ENCODE data around the gene DPF3. TPM values are rescaled to one million over a fixed set of nuclear protein-coding genes. Genes with fewer than 3 reads are reported as not detected.

The DPF3 gene
- total and polyA plus RNA-seq, 11 donors, result 13.5 to 53.8 (median 37.0) TPM

GRCh38 chr14:72777636-72778035, 116.3 kb downstream of the DPF3 start:
- intact Hi-C loops (cut with DNase I), result no loop called here
- no peak overlapping the region for H3K27ac ChIP-seq
- ATAC-seq (no peak), DNase-seq (no peak)
- no peak for TF ChIP-seq CTCF (IDR thresholded peaks at IDR 0.05)
- no peak for TF ChIP-seq POLR2A (IDR thresholded peaks at IDR 0.05)
- peaks cover 0 to 64% (median 16%) of the 10 kb centered on the region in 12 donors for H3K4me1 ChIP-seq
- no peaks in the 10 kb centered on the region for H3K36me3 ChIP-seq
- no peak overlapping the region for H3K4me3 ChIP-seq
- 91 to 96% (median 95%) methylated on average over 2 of the region's 2 CpGs for WGBS, 4 donors
- no peaks in the 10 kb centered on the region for H3K27me3 ChIP-seq
- peaks cover 0 to 7% (median 0%) of the 10 kb centered on the region in 12 donors for H3K9me3 ChIP-seq

DNA sequence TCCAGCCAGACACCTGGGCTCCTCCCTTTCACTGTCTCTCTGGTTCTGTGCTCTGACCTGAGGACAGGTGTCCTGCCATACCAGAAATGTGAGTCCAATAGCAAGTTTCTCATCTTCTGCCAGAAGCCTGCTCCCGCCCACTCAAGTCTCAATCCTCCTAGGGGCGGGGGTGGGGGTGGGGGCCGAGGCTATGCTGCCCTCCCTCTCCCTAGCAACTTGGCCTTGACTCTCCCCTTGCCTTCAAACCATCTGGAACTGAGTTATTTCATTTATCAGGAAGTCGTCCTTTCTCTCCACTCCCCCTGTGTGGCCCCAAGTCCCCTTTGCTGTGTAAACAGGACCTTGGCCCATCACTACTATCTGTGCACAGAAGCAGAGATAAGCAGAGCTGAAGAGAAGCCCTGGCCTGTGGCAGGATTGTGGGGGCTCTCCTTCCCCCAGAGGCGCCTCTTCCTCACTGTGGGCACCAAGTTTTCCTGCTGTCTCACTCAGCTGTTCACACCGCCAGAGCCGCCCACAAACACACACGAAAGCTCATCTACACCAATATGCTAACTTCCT, 117.1 kb downstream of the DPF3 start:
- TF ChIP-seq CTCF (IDR thresholded peaks at IDR 0.05) (no peak), POLR2A (IDR thresholded peaks at IDR 0.05) (no peak)
- Histone ChIP-seq H3K4me3 (no peak overlapping the region), H3K4me1 (peaks cover 0 to 55% (median 16%) of the 10 kb centered on the region in 12 donors), H3K27me3 (no peaks in the 10 kb centered on the region), H3K36me3 (no peaks in the 10 kb centered on the region), H3K9me3 (peaks cover 0 to 7% (median 0%) of the 10 kb centered on the region in 12 donors), H3K27ac (peak overlapping the region in 1 of 12 donors; percentile 18)
- 34 to 54% (median 43%) methylated on average over 8 of the region's 8 CpGs for WGBS, 4 donors
- intact Hi-C loops (cut with DNase I), result no loop called here
- DNase-seq, result no peak
- no peak for ATAC-seq

DNA sequence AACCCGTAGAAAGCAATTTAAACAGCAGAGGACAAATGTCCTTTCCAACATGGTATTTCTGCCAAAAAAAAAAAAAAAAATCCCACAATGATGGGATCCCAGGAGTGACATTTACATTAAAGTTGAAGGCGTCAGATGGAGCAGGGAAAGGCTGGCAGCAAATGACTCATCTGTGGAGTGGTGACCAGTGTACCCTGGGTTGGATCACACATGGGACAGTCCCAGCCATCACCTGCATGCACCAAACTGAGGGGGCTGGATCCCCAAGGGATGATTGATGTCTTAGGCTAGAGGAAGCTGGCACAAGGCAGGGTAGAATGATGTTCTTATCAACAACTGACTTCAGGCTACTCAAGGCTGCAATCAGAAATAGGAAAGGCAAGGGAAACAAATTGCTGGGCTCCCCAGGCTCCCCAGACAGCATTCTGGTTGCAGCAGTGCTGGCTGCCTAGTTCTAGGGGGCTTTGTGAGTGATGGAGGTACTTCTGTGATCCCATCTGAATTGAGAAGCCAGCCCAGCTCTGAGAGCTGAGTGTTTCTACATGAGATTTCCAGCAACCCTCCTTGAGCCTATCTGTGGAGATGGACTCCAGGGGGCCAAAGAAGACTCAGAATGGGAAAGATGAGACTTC, 117.9 kb downstream of the DPF3 start:
- TF ChIP-seq POLR2A (IDR thresholded peaks at IDR 0.05) (no peak), CTCF (IDR thresholded peaks at IDR 0.05) (no peak)
- Histone ChIP-seq H3K27me3 (no peaks in the 10 kb centered on the region), H3K36me3 (no peaks in the 10 kb centered on the region), H3K4me1 (peaks cover 0 to 49% (median 15%) of the 10 kb centered on the region in 12 donors), H3K9me3 (peaks cover 0 to 7% (median 0%) of the 10 kb centered on the region in 12 donors), H3K4me3 (no peak overlapping the region), H3K27ac (no peak overlapping the region)
- 43 to 54% (median 46%) methylated on average over 2 of the region's 2 CpGs for WGBS, 4 donors
- DNase-seq (peak in 1 of 5 donors; percentile 37), ATAC-seq (peak in 3 of 4 donors; percentile 57 to 71 (median 70))
- intact Hi-C loops (cut with DNase I), result no loop called here

GRCh38 chr14:72774894-72775620, 118.8 kb downstream of the DPF3 start:
- no peaks in the 10 kb centered on the region for H3K27me3 ChIP-seq
- TF ChIP-seq POLR2A (IDR thresholded peaks at IDR 0.05) (no peak), CTCF (IDR thresholded peaks at IDR 0.05) (no peak)
- 54 to 59% (median 54%) methylated on average over 6 of the region's 6 CpGs for WGBS, 4 donors
- H3K27ac ChIP-seq, result no peak overlapping the region
- peaks cover 0 to 4% (median 0%) of the 10 kb centered on the region in 9 donors for H3K36me3 ChIP-seq
- DNase-seq, result no peak
- intact Hi-C loops (cut with DNase I), result no loop called here
- peaks cover 0 to 7% (median 0%) of the 10 kb centered on the region in 12 donors for H3K9me3 ChIP-seq
- H3K4me1 ChIP-seq, result peaks cover 0 to 39% (median 11%) of the 10 kb centered on the region in 12 donors
- H3K4me3 ChIP-seq, result no peak overlapping the region
- no peak for ATAC-seq

Measured in heart left ventricle (tissue), 16 donors.